ENCODE data around the gene TAF1C.

GRCh38 chr16:84199097-84199496 is 12.2 kb upstream of the TAF1C start:
- no peak for TF ChIP-seq CTCF (IDR thresholded peaks at IDR 0.05 in 8 of 11, conservative IDR thresholded peaks at IDR 0.05 in 3 of 11)
- no peak for TF ChIP-seq POLR2A (IDR thresholded peaks at IDR 0.05)
